Thyroid gland (tissue), 4 donors: ENCODE measurements around the gene SLC47A2. TPM values are rescaled to one million over a fixed set of nuclear protein-coding genes. Genes with fewer than 3 reads are reported as not detected.

Experiments used
- DNase-seq, 2 donors: peaks; one replicate each; pipeline ENCODE4 v3.0.0-alpha.2; 2019
- H3K27ac ChIP-seq, 3 donors: fragments of 200-600 bp; sonication (generic); 1 replicate in 2 of 3; 2 replicates in 1 of 3; pipeline ENCODE4 v1.5.1; 2016 to 2019; ENCODE audit warnings: mild to moderate bottlenecking in 1 of 3, moderate library complexity in 1 of 3
- H3K27me3 ChIP-seq: fragments of 200-600 bp; sonication (generic); one replicate; pipeline ENCODE4 v1.5.1; 2019
- H3K36me3 ChIP-seq, 2 donors: fragments of 200-600 bp; sonication (generic); one replicate each; pipeline ENCODE4 v1.5.1; 2016 to 2019
- H3K4me1 ChIP-seq, 2 donors: fragments of 200-600 bp; sonication (generic); one replicate each; pipeline ENCODE4 v1.5.1; 2017 to 2019
- H3K4me3 ChIP-seq, 3 donors: fragments of 200-600 bp; sonication (generic); replicated peaks in 1 of 3; 1 replicate in 2 of 3; 2 replicates in 1 of 3; pipeline ENCODE4 v1.5.1; 2016; ENCODE audit warnings: mild to moderate bottlenecking in 1 of 3
- H3K9me3 ChIP-seq: fragments of 200-600 bp; sonication (generic); one replicate; pipeline ENCODE4 v1.5.1; 2017
- CTCF ChIP-seq, 6 experiments: fragments of 200-600 bp in 3 of 6; fragments of 450-650 bp in 3 of 6; sonication (generic) in 3 of 6; IDR thresholded peaks; one replicate each; pipeline ENCODE4 v1.5.1; 2016 to 2019; ENCODE audit warnings: antibody characterized with exemption in 6 of 6, mild to moderate bottlenecking in 2 of 6, inconsistent platforms in 1 of 6, moderate library complexity in 1 of 6
- POLR2A ChIP-seq, 2 donors: fragments of 450-650 bp; IDR thresholded peaks; one replicate each; pipeline ENCODE4 v1.6.1; 2017; ENCODE audit warnings: antibody characterized with exemption in 2 of 2, mild to moderate bottlenecking in 2 of 2, moderate library complexity in 1 of 2
- WGBS, 2 donors: methylation state at CpG; one replicate each; pipeline ENCODE4 v1.1.5; 2017; 5-methylcytosine and 5-hydroxymethylcytosine counted together
- intact Hi-C: fragments of 100-400 bp; cut with DNase I; formaldehyde crosslinking; loops from one replicate; pipeline ENCODE4 v1.15.1; 2023
- total RNA-seq, 4 donors: library from RNA; depleted of rRNA; stranded (reverse); fragments of >200 nt; gene quantifications; one replicate each; pipeline ENCODE4 v1.2.3, GENCODE V29; 2016

SLC47A2 gene
- total RNA-seq, 4 donors from 2014 or later: 0.45 to 1.4 TPM; not detected in 2

- H3K36me3 ChIP-seq: no peaks in the 10 kb centered on the region
- H3K27ac ChIP-seq: no peak within 1 kb of the TSS
- no peaks in the 10 kb centered on the region for H3K27me3 ChIP-seq
- intact Hi-C loops: no loop called here
- no peak within 1 kb of the TSS for H3K4me3 ChIP-seq
- WGBS, 2 donors: 67 to 73% methylated on average over 22 to 24 of the region's 25 CpGs
- TF ChIP-seq CTCF (IDR thresholded peaks at IDR 0.05) (no peak), POLR2A (IDR thresholded peaks at IDR 0.05) (no peak)
- peak in 1 of 2 donors; percentile 53 for DNase-seq
- H3K4me1 ChIP-seq: peaks cover 21 to 48% of the 10 kb centered on the region in 2 donors
- H3K9me3 ChIP-seq: no peaks in the 10 kb centered on the region
Observed at GRCh38 chr17:19747829-19748806, 31.7 kb upstream of the SLC47A2 start, which contains the start of gene ALDH3A1. Gene ALDH3A1, minus strand, starts transcription at chr17:19748298. Its CDS starts 3,169 bp downstream, at chr17:19745129.

GRCh38 chr17:19747159-19747719, 30.9 kb upstream of the SLC47A2 start:
- intact Hi-C loops: no loop called here
- Histone ChIP-seq H3K4me3 (no peak overlapping the region), H3K9me3 (no peaks in the 10 kb centered on the region), H3K4me1 (peaks cover 14 to 39% of the 10 kb centered on the region in 2 donors), H3K27ac (no peak overlapping the region), H3K36me3 (no peaks in the 10 kb centered on the region), H3K27me3 (no peaks in the 10 kb centered on the region)
- 93 to 96% methylated on average over 9 to 13 of the region's 13 CpGs for WGBS, 2 donors
- TF ChIP-seq CTCF (IDR thresholded peaks at IDR 0.05): no peak
- TF ChIP-seq POLR2A (IDR thresholded peaks at IDR 0.05): no peak
- DNase-seq: no peak

GRCh38 chr17:19746517-19746916, 30.1 kb upstream of the SLC47A2 start:
- no peaks in the 10 kb centered on the region for H3K9me3 ChIP-seq
- DNase-seq: no peak
- peaks cover 10 to 35% of the 10 kb centered on the region in 2 donors for H3K4me1 ChIP-seq
- H3K27me3 ChIP-seq: no peaks in the 10 kb centered on the region
- no peak overlapping the region for H3K27ac ChIP-seq
- whole genome bisulfite sequencing, 2 donors: 96% methylated on average over 20 of the region's 20 CpGs
- TF ChIP-seq POLR2A (IDR thresholded peaks at IDR 0.05) (no peak), CTCF (IDR thresholded peaks at IDR 0.05) (no peak)
- intact Hi-C loops: no loop called here
- H3K4me3 ChIP-seq: no peak overlapping the region
- no peaks in the 10 kb centered on the region for H3K36me3 ChIP-seq

GRCh38 chr17:19744922-19745757, 28.8 kb upstream of the SLC47A2 start:
- Histone ChIP-seq H3K4me3 (peak overlapping the region in 1 of 3 donors; percentile 54), H3K9me3 (no peaks in the 10 kb centered on the region), H3K27ac (peak overlapping the region in 2 of 3 donors; percentile 32 to 52), H3K36me3 (no peaks in the 10 kb centered on the region), H3K27me3 (no peaks in the 10 kb centered on the region), H3K4me1 (peaks cover 10 to 25% of the 10 kb centered on the region in 2 donors)
- WGBS, 2 donors: 52 to 75% methylated on average over 12 to 27 of the region's 50 CpGs
- intact Hi-C loops: no loop called here
- DNase-seq: peak; percentile 96 to 98
- TF ChIP-seq POLR2A (IDR thresholded peaks at IDR 0.05): peak in 1 of 2 donors; percentile 32
- peak; percentile 66 to 97 (median 92) for TF ChIP-seq CTCF (IDR thresholded peaks at IDR 0.05)
